ENCODE measurements around the gene STARD7. TPM values are rescaled to one million over a fixed set of nuclear protein-coding genes. Genes with fewer than 3 reads are reported as not detected.
A peak's percentile ranks its signal among the peaks of the same experiment; 100 is the strongest.

Gene STARD7
- total RNA-seq, 1 experiment from 2014 or later, result 253 TPM

DNA sequence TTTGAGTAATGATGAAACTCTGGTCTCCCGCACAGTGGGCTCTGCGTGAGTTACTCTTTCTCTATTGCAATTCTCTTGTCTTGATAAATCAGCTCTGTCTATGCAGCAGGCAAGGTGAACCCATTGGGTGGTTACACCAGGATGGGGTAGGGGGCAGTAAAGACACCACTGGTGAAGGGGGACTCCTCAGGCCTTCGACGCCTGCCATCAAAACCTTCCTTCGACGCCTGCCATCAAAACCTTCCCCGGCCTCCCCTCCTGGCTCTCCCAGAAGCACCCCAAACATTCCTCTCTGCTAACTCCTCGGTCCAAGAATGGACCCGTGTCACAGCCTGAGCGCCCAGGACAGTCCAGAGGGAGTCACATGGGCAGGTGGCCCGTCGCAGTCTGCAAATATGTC lies 4.8 kb upstream of the STARD7 start:
- Histone ChIP-seq H3K27me3 (ENCODE audit: control insufficient read depth, insufficient read depth, low read length) (no peaks in the 10 kb centered on the region), H3K4me3 (ENCODE audit: insufficient read depth, low read depth, low read length) (no peak overlapping the region), H3K36me3 (replicated peaks; ENCODE audit: control insufficient read depth, insufficient read depth, low read length) (no peaks in the 10 kb centered on the region)
- no peak for DNase-seq

DNA sequence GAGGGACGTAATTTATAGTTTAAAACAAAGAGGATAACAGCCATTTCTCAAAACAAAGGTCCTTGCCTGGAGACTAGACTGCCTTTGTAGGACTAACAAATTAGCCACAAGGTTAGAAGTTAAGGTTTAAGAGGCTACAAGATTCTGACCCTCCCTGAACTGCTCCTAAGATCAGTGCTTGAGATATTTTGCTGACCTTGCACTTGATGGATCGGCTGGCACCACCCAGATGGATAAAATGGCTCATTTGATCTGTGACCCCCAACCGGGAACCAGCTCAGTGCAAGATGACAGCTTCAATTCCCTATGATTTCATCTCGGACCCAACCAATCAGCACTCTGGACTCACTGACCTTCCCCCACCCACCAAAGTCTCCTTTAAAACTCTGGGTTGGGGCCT lies 3.7 kb upstream of the STARD7 start:
- no peaks in the 10 kb centered on the region for H3K36me3 ChIP-seq (replicated peaks; ENCODE audit: control insufficient read depth, insufficient read depth, low read length)
- H3K4me3 ChIP-seq (ENCODE audit: insufficient read depth, low read depth, low read length), result no peak overlapping the region
- DNase-seq, result no peak
- no peaks in the 10 kb centered on the region for H3K27me3 ChIP-seq (ENCODE audit: control insufficient read depth, insufficient read depth, low read length)

DNA sequence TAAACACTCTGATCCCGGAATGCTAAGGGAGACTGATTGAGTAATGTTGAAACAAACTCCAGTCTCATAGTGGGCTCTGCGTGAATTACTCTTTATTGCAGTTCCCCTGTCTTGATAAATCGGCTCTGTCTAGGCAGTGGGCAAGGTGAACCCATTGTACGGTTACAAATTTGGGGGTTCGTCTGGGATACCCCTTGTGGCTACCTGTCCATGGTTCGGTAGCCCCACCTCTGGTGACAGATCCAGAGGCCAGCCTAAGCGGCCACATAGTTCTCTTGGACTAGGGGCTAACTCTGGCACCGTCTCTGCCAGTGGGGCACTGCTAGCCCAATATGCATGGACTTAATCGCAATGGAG lies 1.1 kb upstream of the STARD7 start:
- peak overlapping the region; percentile 97 for H3K4me3 ChIP-seq (ENCODE audit: insufficient read depth, low read depth, low read length)
- no peak for DNase-seq
- no peaks in the 10 kb centered on the region for H3K36me3 ChIP-seq (replicated peaks; ENCODE audit: control insufficient read depth, insufficient read depth, low read length)
- H3K27me3 ChIP-seq (ENCODE audit: control insufficient read depth, insufficient read depth, low read length), result no peaks in the 10 kb centered on the region

DNA sequence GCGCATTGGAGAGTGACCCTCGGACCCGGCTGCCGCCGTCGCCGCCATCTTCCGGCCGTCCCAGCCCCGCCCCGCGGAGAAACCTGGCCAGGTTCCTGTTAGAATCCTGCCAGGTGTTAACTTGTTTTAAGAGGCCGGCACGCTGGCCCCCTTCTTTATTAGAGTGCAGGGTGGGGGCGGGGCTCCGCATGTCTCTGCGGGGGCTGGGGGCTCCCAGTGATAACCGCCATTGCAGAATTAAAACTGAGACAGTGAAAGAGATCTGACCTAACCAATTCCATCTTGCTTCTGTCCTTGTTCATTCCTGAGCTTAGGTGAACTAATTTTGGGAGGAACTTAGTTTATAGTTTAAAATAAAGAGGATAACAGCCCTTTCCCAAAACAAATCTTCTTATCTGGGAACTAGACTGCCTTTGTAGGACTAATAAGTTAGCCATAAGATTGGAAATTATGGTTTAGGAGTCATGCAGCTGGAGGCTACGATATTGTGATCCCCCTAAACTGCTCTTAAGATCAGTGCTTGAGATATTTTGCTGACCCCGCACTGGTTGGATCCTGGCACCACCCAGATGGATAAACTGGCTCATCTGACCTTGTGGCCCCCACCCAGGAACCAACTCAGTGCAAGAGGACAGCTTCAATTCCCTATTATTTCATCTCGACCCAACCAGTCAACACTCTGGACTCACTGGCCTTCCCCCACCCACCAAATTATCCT lies 543 bp upstream of the STARD7 start:
- H3K4me3 ChIP-seq (ENCODE audit: insufficient read depth, low read depth, low read length), result peak overlapping the region; percentile 97
- no peaks in the 10 kb centered on the region for H3K27me3 ChIP-seq (ENCODE audit: control insufficient read depth, insufficient read depth, low read length)
- DNase-seq, result no peak
- no peaks in the 10 kb centered on the region for H3K36me3 ChIP-seq (replicated peaks; ENCODE audit: control insufficient read depth, insufficient read depth, low read length)

DNA sequence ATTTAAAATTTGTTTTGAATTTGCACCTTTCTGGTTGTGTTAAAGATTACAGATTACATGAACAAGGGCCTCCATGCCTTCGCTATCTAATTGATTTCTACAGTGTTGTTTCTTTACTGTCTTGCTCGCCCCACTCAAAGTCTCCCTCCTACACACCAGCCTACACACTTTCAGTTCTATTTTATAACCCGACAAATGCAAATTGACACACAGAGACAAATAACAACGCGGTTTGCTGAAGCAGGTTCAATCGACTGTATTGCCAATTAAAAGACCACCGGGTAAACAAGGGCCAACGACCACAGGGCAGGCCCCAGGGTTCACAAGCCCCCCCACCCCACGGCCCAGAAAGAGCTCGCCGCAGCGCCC lies 869 bp downstream of the STARD7 start:
- no peak for DNase-seq
- H3K36me3 ChIP-seq (replicated peaks; ENCODE audit: control insufficient read depth, insufficient read depth, low read length), result no peaks in the 10 kb centered on the region
- H3K4me3 ChIP-seq (ENCODE audit: insufficient read depth, low read depth, low read length), result peak overlapping the region; percentile 97
- H3K27me3 ChIP-seq (ENCODE audit: control insufficient read depth, insufficient read depth, low read length), result no peaks in the 10 kb centered on the region

DNA sequence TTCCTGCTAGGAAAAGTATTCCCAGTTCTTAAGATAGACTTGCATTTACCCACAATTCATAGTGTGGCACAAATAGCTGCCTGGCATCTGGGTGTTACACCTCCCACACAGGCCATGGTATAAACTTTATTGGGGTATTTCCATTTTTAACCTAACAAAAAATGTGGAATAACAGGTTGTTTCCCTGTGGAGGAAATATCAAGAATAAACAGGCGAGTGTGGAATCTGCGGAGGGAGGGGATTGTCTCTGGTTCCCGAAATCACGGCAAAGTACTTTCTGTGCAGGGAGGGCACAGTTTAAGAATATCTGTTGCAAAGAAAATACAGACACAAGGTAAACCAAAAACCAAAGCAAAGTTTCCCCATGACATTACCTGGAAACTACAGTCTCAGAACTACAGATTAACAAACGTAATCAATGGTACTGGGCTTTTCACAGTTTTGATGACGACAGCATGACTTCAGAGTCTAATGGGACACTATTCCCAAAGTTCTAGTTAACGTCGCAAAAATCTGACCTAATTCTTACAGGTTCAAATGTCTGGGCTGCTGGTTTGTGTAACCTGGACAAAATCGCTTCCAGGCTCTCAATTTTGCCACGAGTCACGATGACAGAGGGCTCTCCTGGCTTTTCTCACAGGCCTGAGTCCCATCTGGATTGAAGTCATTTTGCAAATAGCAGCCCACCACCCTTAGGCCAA lies 1.4 kb downstream of the STARD7 start:
- Histone ChIP-seq H3K4me3 (ENCODE audit: insufficient read depth, low read depth, low read length) (peak overlapping the region; percentile 97), H3K27me3 (ENCODE audit: control insufficient read depth, insufficient read depth, low read length) (no peaks in the 10 kb centered on the region), H3K36me3 (replicated peaks; ENCODE audit: control insufficient read depth, insufficient read depth, low read length) (no peaks in the 10 kb centered on the region)
- no peak for DNase-seq

DNA sequence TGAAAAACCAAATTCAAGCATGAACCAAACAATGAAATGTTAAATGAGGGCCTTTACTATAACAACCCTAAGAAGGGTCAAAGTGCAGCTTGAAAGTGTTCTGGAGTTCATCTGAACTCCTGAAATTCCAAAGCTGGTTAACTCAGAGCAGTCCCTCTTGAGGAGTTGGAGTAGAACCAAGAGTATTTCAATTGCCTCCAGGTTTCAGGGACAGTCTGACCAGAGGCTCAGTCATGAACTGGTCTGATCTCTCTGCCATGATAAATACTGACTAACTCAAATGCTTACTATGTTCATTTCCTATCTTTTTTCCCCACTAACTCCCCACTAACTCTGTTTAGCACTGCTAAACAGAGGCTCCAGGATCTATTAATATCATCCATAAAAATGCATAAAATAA lies 2.7 kb downstream of the STARD7 start:
- Histone ChIP-seq H3K27me3 (ENCODE audit: control insufficient read depth, insufficient read depth, low read length) (no peaks in the 10 kb centered on the region), H3K4me3 (ENCODE audit: insufficient read depth, low read depth, low read length) (no peak overlapping the region), H3K36me3 (replicated peaks; ENCODE audit: control insufficient read depth, insufficient read depth, low read length) (no peaks in the 10 kb centered on the region)
- no peak for DNase-seq

DNA sequence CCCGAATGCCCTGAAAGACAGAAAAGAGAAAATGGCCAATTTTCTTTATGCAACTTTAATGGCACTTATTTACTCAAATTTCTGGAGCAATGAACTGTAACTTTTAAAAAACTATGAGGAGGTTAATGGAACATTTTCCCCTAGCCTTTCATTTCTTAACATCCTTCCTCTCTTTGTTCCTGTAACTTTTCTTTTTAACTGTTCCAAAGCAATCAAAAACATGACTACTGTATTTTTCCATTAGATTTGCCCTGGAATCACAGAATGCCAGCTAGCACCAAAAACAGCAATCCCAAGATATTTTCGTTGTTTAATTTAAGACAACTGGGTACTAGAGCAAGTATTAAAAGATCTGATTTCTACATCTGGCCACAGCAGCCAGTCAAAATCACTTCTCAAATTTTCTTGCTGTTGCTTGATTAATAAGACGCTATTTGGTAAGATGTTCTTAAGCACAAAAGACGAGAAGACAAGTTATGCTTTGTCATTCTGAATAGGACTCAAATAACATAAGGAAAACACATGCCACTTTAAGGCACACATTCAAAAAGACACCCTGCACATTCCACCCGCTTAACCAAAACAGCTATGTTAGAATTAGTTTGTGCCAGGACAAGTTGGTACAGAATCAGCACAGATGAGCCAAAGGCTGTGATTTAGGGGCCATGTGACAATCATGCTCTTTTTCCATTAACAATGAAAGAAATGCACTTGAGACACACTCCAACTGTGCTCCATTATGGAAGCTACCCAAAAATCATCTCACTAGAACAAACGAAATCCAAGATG lies 3.6 kb downstream of the STARD7 start:
- DNase-seq, result no peak
- Histone ChIP-seq H3K4me3 (ENCODE audit: insufficient read depth, low read depth, low read length) (no peak overlapping the region), H3K36me3 (replicated peaks; ENCODE audit: control insufficient read depth, insufficient read depth, low read length) (no peaks in the 10 kb centered on the region; the same call in 1 of the 2 replicates), H3K27me3 (ENCODE audit: control insufficient read depth, insufficient read depth, low read length) (no peaks in the 10 kb centered on the region)

DNA sequence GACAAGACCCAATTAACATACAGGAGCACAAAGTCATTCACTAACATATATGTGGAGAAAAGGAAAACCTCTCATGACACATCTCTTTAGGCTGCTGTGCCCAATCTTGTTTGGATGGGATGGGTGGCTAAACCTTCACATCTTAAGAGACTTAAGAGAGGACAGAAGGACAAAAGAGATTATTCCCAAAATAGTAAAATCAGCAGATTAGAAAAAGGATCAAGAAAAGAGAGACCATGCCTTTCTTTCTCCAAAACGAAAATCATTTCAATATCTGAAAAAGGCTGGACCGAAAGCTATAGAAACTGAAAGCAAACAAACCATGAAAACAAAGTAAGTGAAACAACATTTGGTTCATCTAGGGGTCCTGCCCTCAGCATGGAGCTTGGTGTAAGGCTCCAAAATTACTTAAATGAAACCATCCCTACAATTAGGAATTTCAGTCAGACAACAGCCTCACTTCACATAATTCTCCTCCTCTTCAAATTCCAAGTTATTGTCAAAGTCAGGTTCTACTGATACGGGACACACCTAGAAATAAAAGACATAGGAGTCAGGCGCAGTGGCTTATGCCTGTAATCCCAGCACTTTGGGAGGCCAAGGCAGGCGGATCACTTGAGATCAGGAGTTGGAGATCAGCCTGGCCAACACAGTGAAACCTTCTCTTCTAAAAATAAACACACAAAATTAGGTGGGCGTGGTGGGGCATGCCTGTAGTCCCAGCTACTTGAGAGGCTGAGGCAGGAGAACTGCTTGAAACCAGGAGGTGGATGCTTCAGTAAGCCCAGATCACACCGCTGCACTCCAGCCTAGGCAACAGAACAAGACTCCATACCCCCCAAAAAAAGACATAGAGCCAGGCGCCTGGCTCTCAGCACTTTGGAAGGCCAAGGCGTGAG lies 5.2 kb downstream of the STARD7 start:
- Histone ChIP-seq H3K36me3 (replicated peaks; ENCODE audit: control insufficient read depth, insufficient read depth, low read length) (no peaks in the 10 kb centered on the region; the same call in 1 of the 2 replicates), H3K27me3 (ENCODE audit: control insufficient read depth, insufficient read depth, low read length) (no peaks in the 10 kb centered on the region), H3K4me3 (ENCODE audit: insufficient read depth, low read depth, low read length) (no peak overlapping the region)
- DNase-seq, result no peak

DNA sequence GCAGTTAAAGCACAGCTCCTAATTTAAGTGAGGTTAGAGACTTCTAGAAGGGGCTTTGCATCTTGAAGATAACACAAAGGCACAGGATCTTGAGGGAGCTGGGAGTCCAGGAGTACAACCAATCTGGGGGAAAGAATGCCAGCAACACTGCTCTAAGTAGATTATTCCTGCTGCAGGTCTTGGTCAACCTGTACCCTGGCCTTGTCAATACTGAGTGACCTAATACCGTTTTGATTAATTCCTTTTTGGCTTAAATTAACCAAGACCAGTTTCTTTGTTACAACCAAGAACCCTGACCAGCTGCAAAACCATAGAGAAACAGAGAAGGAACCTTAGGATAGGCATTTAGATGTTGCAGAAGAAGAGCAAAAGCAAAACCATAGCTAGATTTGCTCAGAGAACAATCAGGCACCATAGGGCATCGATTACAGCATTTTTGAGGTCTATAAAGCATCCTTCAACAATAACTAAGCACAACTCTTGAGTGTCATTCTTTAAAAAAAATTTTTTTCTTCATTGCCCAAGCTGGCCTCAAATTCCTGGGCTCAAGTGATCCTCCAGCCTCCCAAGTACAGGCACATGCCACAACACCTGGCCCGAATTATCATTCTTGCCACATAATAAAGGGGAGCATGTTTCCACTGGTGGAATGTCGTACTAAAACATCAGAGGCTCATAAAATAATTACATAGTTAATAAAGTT lies 6.3 kb downstream of the STARD7 start:
- Histone ChIP-seq H3K36me3 (replicated peaks; ENCODE audit: control insufficient read depth, insufficient read depth, low read length) (no peaks in the 10 kb centered on the region; the same call in 1 of the 2 replicates), H3K4me3 (ENCODE audit: insufficient read depth, low read depth, low read length) (no peak overlapping the region), H3K27me3 (ENCODE audit: control insufficient read depth, insufficient read depth, low read length) (no peaks in the 10 kb centered on the region)
- no peak for DNase-seq

DNA sequence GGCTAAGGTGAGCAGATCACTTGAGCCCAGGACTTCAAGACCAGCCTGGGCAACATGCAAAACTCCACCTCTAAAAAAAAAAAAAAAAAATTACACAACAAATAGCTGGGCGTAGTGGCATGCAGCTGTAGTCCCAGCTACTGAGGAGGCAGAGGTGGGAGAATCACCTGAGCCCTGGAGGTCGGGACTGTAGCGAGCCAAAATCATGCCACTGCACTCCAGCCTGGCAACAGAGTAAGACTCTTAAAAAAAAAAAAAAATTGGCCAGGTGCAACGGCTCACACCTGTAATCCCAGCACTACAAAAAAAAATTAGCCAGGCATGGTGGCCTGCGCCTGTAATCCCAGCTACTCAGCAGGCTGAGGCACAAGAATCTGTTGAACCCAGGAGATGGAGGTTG lies 7.3 kb downstream of the STARD7 start:
- DNase-seq, result no peak
- H3K27me3 ChIP-seq (ENCODE audit: control insufficient read depth, insufficient read depth, low read length), result no peaks in the 10 kb centered on the region
- H3K4me3 ChIP-seq (ENCODE audit: insufficient read depth, low read depth, low read length), result no peak overlapping the region
- no peaks in the 10 kb centered on the region; the same call in 1 of the 2 replicates for H3K36me3 ChIP-seq (replicated peaks; ENCODE audit: control insufficient read depth, insufficient read depth, low read length)

DNA sequence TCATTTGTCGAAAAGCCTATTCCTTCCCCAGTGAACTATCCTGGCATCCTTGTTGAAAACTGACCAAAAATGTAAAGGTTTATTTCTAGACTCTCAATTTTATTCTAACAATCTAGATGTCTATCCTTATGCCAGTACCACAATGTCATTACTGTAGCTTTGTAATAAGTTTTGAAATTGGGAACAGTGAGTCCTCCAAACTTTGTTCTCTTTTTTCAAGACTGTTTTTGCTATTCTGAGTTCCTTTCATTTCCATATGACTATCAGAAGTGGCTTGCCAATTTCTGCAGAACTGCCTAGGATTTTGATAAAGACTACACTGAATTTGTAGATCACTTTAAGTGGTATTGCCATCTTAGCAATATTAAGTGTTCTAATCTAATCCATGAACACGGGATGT lies 9.7 kb downstream of the STARD7 start:
- no peak for DNase-seq
- no peak overlapping the region for H3K4me3 ChIP-seq (ENCODE audit: insufficient read depth, low read depth, low read length)
- H3K36me3 ChIP-seq (replicated peaks; ENCODE audit: control insufficient read depth, insufficient read depth, low read length), result peaks cover 8% of the 10 kb centered on the region
- no peaks in the 10 kb centered on the region for H3K27me3 ChIP-seq (ENCODE audit: control insufficient read depth, insufficient read depth, low read length)

DNA sequence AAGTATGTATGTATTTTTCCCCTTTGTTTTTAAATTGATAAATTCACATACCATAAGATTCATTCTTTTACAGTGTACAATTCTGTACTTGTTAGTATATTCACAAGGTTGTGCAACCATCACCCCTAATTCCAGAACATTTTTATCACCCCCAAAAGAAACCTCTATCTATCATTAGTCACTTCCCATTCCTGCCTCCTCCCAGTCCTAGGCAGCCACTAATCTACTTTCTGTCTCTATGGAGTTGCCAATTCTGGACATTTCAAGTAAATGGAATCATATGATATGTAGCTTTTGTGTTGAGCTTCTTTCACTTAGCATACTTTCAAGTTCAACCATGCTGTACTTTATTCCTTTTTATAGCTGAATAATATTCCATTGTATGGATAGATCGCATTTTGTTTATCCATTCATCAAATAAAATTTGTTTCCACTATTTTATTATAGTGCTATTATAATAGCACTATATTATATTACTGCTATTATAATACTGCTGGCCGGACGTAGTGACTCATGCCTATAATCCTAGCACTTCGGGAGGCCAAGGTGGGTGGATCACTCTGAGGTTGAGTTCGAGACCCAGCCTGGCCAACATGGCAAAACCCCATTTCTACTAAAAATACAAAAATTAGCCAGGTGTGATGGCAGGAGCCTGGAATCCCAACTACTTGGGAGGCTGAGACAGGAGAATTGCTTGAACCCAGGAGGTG lies 10.9 kb downstream of the STARD7 start:
- DNase-seq, result no peak
- Histone ChIP-seq H3K27me3 (ENCODE audit: control insufficient read depth, insufficient read depth, low read length) (no peaks in the 10 kb centered on the region), H3K4me3 (ENCODE audit: insufficient read depth, low read depth, low read length) (no peak overlapping the region), H3K36me3 (replicated peaks; ENCODE audit: control insufficient read depth, insufficient read depth, low read length) (peaks cover 12% of the 10 kb centered on the region)
